ENCODE data around the gene MAPKBP1. TPM values are rescaled to one million over a fixed set of nuclear protein-coding genes. Genes with fewer than 3 reads are reported as not detected.

Gene MAPKBP1
- total RNA-seq, 1 donor from 2014 or later, result 11.9 TPM

DNA sequence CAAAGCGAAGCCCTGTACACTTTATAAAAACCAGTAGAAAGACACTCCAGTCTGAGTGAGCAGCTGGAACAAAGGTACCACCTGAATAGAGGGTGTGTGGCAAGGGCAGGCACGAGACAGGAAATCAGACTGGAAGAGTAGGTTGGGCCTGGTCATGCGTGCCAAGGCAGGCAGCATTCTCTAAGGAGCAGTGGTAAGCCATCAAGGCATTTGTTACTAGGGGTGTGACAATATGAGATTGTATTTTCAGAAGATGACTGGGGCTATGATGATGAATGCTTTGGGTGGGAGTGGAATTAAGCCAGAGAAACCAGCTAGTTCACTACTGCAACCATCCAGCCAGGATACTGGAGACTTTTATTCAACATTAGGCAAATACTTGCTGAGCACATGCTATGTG lies 58.6 kb downstream of the MAPKBP1 start:
- peak; percentile 37 for DNase-seq (ENCODE audit: low read depth)
- H3K4me3 ChIP-seq (ENCODE audit: low read depth, low read length), result no peak overlapping the region
- H3K36me3 ChIP-seq (ENCODE audit: control insufficient read depth, insufficient read depth, low read length), result no peaks in the 10 kb centered on the region
- TF ChIP-seq, protein P1, sequence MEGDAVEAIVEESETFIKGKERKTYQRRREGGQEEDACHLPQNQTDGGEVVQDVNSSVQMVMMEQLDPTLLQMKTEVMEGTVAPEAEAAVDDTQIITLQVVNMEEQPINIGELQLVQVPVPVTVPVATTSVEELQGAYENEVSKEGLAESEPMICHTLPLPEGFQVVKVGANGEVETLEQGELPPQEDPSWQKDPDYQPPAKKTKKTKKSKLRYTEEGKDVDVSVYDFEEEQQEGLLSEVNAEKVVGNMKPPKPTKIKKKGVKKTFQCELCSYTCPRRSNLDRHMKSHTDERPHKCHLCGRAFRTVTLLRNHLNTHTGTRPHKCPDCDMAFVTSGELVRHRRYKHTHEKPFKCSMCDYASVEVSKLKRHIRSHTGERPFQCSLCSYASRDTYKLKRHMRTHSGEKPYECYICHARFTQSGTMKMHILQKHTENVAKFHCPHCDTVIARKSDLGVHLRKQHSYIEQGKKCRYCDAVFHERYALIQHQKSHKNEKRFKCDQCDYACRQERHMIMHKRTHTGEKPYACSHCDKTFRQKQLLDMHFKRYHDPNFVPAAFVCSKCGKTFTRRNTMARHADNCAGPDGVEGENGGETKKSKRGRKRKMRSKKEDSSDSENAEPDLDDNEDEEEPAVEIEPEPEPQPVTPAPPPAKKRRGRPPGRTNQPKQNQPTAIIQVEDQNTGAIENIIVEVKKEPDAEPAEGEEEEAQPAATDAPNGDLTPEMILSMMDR (IDR thresholded peaks at IDR 0.05; ENCODE audit: insufficient read depth, low read length, poor library complexity, severe bottlenecking), result no peak
- H3K27me3 ChIP-seq (ENCODE audit: control insufficient read depth, insufficient read depth, low read length), result no peaks in the 10 kb centered on the region

DNA sequence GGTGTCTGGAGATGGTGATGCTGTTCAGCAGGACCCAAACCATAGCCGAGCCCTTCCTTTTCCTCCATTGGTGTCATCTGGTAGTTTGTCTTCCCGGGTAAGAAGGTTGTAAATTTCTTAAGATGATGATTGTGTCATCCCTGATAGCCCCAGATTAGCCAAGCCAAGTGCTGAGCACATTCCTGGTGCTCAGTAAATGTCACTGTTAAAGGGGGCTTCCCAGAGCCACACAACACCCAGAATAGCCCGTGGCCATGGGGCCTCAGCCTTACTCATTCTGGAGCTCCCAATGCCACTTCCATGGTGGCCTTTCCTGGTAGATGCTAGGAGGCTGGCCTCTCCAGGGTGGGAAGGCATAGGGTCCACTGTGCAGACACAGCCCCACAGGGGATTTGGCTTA lies 59.8 kb downstream of the MAPKBP1 start:
- TF ChIP-seq, protein P1 (IDR thresholded peaks at IDR 0.05; ENCODE audit: insufficient read depth, low read length, poor library complexity, severe bottlenecking), result no peak
- Histone ChIP-seq H3K36me3 (ENCODE audit: control insufficient read depth, insufficient read depth, low read length) (no peaks in the 10 kb centered on the region), H3K4me3 (ENCODE audit: low read depth, low read length) (no peak overlapping the region), H3K27me3 (ENCODE audit: control insufficient read depth, insufficient read depth, low read length) (no peaks in the 10 kb centered on the region)
- DNase-seq (ENCODE audit: low read depth), result no peak

DNA sequence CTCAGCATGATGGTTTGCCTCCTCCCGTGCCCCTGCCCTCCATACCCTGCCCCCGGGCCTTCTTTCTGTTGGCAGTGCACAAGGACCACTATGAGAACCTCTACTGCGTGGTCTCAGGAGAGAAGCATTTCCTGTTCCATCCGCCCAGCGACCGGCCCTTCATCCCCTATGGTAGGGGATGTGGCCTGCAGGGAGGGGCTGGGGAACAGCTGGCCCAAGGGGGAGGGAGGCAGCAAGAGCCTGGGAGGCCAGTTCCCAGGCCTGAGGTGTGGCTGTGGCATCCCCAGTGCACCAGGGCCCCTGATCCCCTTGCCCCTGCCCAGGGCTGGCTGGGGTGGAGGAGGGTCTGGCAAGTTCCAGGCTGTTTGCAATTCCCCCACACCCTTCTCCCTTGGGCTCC lies 61.8 kb downstream of the MAPKBP1 start:
- TF ChIP-seq, protein P1 (IDR thresholded peaks at IDR 0.05; ENCODE audit: insufficient read depth, low read length, poor library complexity, severe bottlenecking), result no peak
- no peak for DNase-seq (ENCODE audit: low read depth)
- no peak overlapping the region for H3K4me3 ChIP-seq (ENCODE audit: low read depth, low read length)
- no peaks in the 10 kb centered on the region for H3K36me3 ChIP-seq (ENCODE audit: control insufficient read depth, insufficient read depth, low read length)
- no peaks in the 10 kb centered on the region for H3K27me3 ChIP-seq (ENCODE audit: control insufficient read depth, insufficient read depth, low read length)

DNA sequence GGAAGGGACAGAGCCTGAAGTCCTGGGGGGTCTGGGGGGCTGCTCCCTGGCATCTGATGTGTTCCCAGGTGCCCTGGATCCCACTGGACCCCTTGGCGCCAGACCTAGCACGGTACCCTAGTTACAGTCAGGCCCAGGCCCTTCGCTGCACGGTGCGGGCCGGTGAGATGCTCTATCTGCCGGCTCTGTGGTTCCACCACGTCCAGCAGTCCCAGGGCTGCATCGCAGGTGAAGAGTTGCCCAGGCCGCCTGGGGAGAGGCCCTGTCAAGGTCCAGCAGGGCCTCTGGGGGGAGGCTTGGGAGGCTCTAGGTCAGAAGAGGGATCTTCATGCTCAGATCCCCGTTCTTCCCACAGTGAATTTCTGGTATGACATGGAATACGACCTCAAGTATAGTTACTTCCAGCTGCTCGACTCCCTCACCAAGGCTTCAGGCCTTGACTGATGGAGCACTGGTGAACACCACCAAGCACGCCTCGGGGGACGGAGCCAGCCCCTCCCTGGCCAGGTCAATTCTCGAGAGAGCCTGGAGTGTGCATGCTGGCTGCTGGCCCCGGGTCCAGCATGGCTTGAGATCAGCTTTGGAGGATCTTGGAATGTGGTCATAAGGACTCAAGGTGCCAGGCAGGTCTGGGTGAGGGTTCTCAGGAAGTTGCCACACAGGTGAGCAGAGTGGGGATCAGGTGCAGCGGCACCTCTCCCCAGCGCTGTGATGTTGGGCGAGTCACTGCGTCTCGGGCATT lies 62.6 kb downstream of the MAPKBP1 start:
- Histone ChIP-seq H3K36me3 (ENCODE audit: control insufficient read depth, insufficient read depth, low read length) (no peaks in the 10 kb centered on the region), H3K4me3 (ENCODE audit: low read depth, low read length) (no peak overlapping the region), H3K27me3 (ENCODE audit: control insufficient read depth, insufficient read depth, low read length) (no peaks in the 10 kb centered on the region)
- no peak for DNase-seq (ENCODE audit: low read depth)
- TF ChIP-seq, protein P1 (IDR thresholded peaks at IDR 0.05; ENCODE audit: insufficient read depth, low read length, poor library complexity, severe bottlenecking), result no peak

DNA sequence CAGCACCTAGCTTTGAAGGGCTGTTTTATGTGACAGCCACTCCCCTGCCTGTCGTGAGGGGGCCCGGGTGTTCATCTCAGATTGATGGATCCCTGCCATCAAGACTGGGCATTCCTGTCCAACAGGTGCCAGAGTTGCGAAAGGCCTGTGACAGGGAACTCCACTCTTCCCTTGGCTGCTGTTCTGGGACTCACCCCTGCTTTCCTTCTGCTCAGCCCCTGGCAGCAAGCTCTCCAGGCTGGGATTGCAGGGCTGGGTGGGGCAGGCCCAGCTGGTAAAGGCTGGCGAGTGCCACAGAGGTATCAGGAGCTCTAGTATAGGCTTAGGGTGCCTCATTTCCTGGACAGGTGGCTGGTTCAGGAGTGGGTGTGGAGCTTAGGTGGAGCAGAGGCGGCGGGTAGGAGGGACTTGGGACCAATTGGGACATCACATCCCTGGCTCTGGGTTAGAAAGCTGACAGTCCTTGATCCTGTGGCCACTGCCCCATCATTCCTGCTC lies 64.2 kb downstream of the MAPKBP1 start, which contains the start of gene PLA2G4B:
PLA2G4B (plus strand) TSS at position 448 of the 498 bp plus-strand sequence. CDS start 67 bp downstream, outside the sequence.
- H3K4me3 ChIP-seq (ENCODE audit: low read depth, low read length), result no peak within 1 kb of the TSS
- DNase-seq (ENCODE audit: low read depth), result no peak
- TF ChIP-seq, protein P1 (IDR thresholded peaks at IDR 0.05; ENCODE audit: insufficient read depth, low read length, poor library complexity, severe bottlenecking), result no peak
- no peaks in the 10 kb centered on the region for H3K27me3 ChIP-seq (ENCODE audit: control insufficient read depth, insufficient read depth, low read length)
- no peaks in the 10 kb centered on the region for H3K36me3 ChIP-seq (ENCODE audit: control insufficient read depth, insufficient read depth, low read length)

All from kidney epithelial cell (primary cell).